NCI-H460 (cell line): ENCODE results near the gene GJB4. TPM values are rescaled to one million over a fixed set of nuclear protein-coding genes. Genes with fewer than 3 reads are reported as not detected.
"Not testable (repeated sequence)": the region's sequence is repeated elsewhere in the genome, so short reads cannot be mapped to it uniquely, and the experiment has no call there.

Experiments used
- DNase-seq: peaks from one replicate; pipeline ENCODE4 v3.0.0-alpha.2; 2016; ENCODE audit warnings: low read depth; ENCODE audit errors: extremely low read depth
- polyA plus RNA-seq: library from polyadenylated mRNA; depleted of rRNA; stranded (reverse); fragments of >200 nt; gene quantifications from 2 replicates; pipeline ENCODE4 v1.2.3, GENCODE V29; 2014; cell fraction: nucleus; rRNA removed
- total RNA-seq: library from RNA; depleted of rRNA; stranded (reverse); fragments of >200 nt; shearing (Covaris generic); gene quantifications from 2 replicates; pipeline ENCODE4 v1.2.3, GENCODE V29; 2014; rRNA removed

Gene GJB4
- not detected in 2 replicates for total RNA-seq
- polyA plus RNA-seq: not detected in 2 replicates

GRCh38 chr1:34759503-34760357 is at the start of gene GJB4:
GJB4 (plus strand) TSS chr1:34759740; CDS start chr1:34761255, 1,515 bp downstream.
- DNase-seq: no peak

- no peak for DNase-seq
Observed at GRCh38 chr1:34710812-34711211, 48.7 kb upstream of the GJB4 start.

- DNase-seq: no peak
Observed at GRCh38 chr1:34711485-34711884, 48.1 kb upstream of the GJB4 start.

GRCh38 chr1:34712007-34712688 is 47.4 kb upstream of the GJB4 start:
- no peak for DNase-seq

- no peak for DNase-seq
Observed at GRCh38 chr1:34713443-34713842, 46.1 kb upstream of the GJB4 start.

DNA sequence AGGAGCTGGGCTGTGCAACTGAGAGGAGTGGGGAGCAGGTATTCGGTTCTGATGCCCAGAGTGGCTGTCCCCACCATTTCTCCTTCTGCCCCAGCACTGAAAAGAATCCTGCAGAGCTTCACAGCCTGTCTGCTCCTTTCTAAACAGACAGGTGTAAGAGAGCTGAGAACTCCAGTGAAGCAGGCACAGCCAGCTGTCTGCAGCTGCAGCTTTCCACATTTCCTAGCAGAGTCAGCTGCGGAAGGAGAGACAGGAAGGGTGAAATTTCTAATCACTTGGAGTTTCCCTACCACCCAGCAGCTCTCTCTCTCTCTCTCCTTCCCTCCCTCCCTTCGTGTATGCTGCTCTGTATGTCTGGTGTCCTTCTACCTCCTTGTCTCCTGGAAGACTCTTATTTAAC is 45.2 kb upstream of the GJB4 start:
- DNase-seq: no peak

GRCh38 chr1:34715139-34715538 is 44.4 kb upstream of the GJB4 start:
- no peak for DNase-seq

GRCh38 chr1:34721241-34721640 is 38.3 kb upstream of the GJB4 start:
- DNase-seq: no peak

DNA sequence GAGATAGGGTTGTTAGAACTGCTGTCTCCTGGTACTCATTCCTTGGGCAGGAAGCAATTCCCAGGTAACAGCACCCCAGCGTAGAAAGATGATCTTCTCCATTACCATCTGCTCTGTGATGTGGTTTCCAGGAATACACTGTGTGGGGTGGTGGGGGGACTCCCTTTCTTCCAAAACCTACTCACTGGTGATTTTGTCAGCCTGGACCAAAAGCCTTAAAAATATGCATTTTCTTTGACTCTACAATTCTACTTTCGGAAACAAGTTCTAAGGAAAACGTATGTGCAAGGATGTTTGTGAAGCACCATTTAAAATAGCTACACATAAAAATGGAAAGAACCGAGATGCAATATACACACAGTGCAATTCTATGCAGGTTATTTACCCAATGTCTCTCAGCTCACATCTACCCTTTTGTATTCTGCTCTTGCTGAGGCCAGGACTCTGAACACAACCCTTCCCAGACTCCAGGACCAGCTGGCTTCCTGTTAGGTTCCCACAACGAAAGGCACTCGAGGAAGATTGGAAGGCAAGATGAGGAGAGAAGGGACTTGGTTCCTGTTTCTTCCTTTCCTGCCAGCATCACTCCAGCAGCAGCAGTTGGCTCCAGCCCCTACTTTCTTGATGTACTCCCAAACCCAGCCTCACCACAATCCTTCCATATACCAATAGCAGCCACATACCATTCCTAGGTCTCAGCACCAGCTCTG is 37.7 kb upstream of the GJB4 start:
- DNase-seq: no peak

DNA sequence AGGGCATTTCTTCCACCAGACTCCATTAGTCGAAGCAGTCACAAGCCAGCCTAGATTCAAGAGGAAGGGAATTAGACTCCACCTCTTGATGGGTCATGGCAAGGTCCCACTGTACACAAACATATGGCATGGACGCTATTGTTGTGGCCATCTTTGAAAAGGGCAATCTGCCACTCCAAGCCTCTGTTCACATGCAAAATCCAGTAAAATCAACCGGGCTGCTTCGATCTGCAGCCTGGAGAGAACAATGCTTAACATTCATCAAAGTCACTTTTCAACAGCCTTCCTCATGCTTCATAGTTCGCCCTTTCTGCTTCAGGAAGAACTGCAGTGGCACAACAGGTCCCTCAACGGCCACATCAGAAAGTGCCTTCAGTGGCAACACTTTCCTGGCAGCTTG is 32.7 kb upstream of the GJB4 start:
- no peak for DNase-seq

DNA sequence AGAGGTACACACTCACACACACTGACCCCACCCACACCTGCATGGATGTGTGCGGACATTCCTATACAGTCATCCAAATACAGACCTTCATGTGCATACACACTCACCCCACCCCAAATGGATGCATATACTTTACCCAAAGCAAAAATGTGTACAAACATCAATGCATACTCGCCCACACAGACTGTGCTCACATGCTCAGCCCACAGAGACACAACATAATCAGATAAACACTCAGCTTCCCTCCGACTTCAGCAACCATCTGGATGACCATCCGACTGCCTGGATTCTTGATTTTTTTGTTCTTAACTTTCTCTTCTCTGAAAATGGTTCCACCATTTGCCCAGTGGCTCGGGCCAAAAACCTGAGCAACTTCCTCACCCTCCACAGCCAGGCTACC is 29.1 kb upstream of the GJB4 start:
- DNase-seq: no peak

DNA sequence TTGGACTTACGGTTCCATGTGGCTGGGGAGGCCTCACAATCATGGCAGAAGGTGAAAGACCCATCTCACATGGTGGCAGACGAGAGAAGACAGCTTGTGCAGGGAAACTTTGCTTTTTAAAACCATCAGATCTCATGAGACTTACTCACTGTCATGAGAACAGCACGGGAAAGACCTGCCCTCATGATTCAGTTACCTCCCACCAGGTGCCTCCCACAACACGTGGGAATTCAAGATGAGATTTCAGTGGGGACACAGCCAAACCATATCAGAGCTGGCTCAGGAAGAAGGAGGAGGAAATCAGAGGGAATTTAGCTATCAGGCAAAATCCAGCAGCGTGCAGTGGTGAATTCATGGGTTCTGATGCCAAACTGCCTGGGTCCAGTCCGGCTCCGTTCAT is 26.7 kb upstream of the GJB4 start:
- not testable (repeated sequence) for DNase-seq

DNA sequence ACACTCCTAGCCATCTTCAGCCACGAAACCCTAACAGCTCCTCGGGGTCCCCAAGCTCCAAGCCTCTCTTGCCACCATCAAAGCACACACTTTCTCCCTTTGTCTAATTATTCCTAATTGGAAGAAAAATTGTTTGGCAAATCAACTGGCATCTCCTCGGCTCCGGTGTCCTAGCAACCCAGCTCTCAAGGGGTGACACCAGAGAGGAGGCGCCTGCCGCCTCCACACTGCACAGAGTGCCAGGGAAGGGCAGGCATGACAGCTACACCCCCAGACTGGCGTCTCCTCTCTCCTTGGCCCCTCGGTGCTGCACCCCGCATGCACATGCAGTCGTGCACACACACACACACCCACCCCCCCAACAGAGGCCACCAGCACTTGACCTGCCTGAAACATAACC is 22.8 kb upstream of the GJB4 start:
- no peak for DNase-seq

DNA sequence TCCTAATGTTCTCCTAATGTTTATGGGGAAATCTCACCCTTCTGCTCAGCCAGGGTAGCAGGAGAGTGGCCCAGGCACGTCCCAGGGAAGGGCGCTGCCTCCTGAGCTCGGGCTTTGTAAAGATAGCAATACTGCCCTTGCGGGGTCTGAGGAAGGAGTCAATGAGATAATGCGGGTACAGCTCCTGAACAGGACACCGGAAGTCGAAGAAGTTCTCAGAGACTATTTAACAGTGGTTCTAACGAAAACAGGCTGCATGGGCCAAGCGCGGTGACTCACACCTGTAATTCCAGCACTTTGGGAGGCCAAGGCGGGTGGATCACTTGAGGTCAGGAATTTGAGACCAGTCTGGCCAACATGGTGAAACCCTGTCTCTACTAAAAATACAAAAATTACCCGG is 22.3 kb upstream of the GJB4 start:
- not testable (repeated sequence) for DNase-seq

DNA sequence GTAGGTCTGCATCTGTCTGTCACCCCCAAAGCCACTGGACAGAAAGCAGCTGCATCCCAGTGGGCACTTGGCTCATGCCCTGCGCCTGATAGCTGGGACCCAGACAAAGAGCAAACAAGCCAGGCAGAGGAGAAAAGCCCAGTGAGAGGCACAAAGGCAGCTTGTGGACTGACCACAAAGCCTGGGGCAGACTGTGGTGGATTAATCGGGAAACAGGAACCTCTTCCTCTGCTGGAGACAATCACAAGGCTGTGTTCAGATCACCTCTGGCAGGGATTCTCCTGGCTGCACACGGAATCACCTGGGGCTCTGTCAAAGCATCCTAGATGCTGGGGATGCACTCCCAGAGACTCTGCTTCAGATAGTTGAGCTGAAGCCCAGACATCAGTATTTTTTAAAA is 19.9 kb upstream of the GJB4 start:
- DNase-seq: no peak

GRCh38 chr1:34740161-34740868 is 19.2 kb upstream of the GJB4 start:
- DNase-seq: no peak

DNA sequence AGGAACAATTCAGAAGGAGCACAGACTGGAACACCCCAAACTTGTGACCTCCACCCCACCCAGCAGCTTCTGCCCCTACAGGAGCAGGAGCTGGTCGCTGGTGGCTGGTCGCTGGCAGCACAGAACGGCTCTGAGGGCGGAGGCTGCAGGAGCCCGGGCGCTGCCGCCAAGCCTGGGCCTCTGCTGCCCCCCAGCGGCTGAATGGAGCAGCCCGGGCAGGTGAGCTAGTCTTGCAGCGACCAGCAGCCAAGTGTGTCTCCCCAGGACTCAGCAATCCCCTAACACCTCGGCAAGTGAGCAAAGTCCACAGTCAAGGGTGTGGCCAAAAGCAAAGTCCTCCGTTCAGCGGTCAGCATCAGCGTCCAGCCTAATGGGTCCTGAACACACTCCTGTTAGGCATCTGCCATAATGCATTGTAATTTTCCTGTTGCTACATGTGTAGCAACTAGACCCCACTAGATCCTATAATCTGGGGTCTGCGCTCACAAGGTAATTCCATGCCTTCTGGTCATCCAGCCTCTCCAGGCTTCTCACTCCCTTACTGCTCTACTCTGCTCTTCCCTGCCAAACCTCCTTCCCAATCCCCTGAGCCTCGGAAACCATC is 16.8 kb upstream of the GJB4 start:
- peak; percentile 44 for DNase-seq

DNA sequence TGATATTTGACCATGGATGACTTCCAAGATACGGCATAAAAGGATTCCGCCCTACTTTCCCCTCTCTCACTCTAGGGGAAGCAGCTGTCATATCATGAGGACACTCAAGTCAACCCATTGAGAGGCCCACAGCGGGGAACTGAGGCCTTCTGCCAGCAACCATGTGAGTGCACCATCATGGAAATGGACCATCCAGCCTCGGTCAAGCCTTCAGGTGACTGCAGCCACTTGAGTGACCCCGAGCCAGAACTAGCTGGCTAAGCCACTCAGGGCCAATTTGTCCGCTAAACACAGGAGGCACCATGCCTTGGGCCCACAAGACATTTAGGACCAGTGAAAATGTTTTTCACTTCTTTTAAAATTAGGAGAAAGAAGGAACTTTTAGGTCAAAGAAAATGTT is 15.8 kb upstream of the GJB4 start:
- no peak for DNase-seq

DNA sequence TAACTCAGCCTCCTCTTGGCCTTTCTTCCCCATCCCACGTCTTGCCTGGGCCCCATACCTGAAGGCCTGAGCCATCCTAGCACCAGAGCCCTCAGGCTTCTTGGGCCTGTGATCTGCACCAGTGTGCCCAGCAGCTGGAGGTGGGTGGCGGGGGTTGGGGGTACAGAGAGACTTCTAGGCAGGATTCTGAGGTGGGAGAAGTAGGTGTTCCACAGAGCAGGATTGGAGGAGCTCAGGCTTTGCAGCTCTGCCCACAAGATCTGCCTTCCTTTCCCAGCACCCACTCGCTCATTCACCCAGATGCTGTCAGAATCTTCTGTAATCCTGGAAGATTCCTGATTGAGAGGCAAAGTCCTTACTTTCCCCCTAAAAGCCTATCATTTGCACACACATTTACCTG is 14.7 kb upstream of the GJB4 start:
- no peak for DNase-seq

DNA sequence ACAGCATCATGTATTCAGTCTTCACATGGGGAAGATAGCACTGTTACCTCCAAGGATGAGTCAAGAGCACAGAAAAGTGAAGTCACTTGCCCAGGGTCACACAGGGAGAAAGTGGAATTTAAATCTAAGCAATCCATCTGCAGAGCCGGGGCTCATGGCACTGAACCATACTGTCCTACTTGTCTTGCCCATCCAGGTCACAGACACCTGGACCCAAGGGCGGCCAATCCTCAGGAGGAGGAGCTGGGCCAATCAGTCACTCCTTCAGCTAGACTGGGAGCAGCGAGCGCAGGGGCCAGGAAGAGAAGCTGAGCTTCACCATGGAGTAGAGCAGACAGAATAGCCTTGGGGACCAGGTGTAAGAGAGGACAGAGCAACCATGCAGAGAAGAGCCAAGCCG is 13.9 kb upstream of the GJB4 start:
- no peak for DNase-seq
